ENCODE data around the gene XPA.

XPA gene

DNA sequence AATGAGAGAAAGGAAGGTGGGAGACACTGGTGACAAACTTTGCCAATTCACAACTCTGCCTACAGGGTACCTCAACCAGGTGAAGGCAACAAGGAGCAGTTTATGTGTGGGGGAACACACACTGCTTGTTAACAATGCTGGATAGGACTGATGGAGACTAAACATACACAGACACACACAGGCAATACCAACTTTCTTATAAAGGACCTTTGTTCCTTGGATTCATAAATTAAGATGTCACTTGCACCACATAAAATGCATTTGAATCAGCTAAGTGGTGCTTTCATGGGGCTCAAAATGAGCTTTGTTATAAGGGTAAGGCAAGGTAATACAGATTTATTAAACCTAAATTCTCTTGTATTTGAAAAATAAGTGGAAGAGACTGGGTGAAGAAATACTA is 68.0 kb downstream of the XPA start:
- Histone ChIP-seq H3K9me3 (ENCODE audit: control insufficient read depth, insufficient read depth, low read length) (no peaks in the 10 kb centered on the region), H3K27me3 (ENCODE audit: control insufficient read depth, insufficient read depth, low read length) (no peaks in the 10 kb centered on the region), H3K27ac (ENCODE audit: low read depth, low read length) (peak overlapping the region; percentile 40), H3K4me1 (ENCODE audit: control insufficient read depth, insufficient read depth, low read length) (peaks cover 14% of the 10 kb centered on the region), H3K36me3 (ENCODE audit: control insufficient read depth, insufficient read depth, low read length) (peaks cover 31% of the 10 kb centered on the region), H3K4me3 (ENCODE audit: low read depth, low read length) (no peak overlapping the region), H3K9ac (ENCODE audit: low read depth, low read length) (no peak overlapping the region)

DNA sequence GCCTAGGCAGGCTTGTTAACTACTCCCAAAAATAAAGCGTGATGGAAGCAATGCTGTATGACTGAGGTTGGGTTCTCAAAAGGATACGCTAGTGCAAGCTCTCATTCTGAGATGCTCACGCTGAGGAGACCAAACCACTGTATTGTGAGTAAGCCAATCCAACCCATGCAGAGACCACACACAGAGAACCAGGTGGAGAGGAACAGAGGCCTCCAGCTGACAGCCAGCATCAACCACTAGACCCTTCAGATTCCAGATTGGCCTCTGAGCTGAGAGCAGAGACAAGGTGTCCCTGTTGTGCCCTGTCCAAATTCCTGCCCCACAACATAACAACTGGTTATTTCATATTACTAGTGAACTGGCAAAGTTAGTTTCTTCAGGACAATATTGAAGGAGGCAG is 68.5 kb downstream of the XPA start:
- H3K4me3 ChIP-seq (ENCODE audit: low read depth, low read length) = no peak overlapping the region
- H3K27me3 ChIP-seq (ENCODE audit: control insufficient read depth, insufficient read depth, low read length) = no peaks in the 10 kb centered on the region
- peaks cover 4% of the 10 kb centered on the region; the same call in 1 of the 2 replicates for H3K9me3 ChIP-seq (ENCODE audit: control insufficient read depth, insufficient read depth, low read length)
- H3K27ac ChIP-seq (ENCODE audit: low read depth, low read length) = peak overlapping the region; percentile 40
- peaks cover 14% of the 10 kb centered on the region for H3K4me1 ChIP-seq (ENCODE audit: control insufficient read depth, insufficient read depth, low read length)
- peaks cover 36% of the 10 kb centered on the region for H3K36me3 ChIP-seq (ENCODE audit: control insufficient read depth, insufficient read depth, low read length)
- H3K9ac ChIP-seq (ENCODE audit: low read depth, low read length) = no peak overlapping the region

DNA sequence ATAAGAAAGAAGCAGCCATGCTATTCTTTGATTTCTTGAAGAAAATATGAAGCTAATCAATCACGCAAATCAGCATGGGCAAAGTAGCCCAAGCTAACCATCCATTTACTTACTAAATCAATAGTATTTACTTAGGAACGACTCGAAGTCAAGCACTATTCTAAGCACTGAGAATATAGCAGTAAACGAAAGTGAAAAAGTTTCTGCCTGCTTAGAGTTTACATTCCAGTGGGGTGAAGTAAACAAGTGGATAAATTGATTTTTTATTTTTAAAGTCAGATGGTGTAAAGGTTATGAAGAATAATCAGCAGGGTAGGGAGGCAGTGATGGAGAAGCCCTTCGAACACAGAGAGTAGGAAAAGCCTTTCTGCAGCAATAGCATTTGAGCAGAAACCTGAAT is 69.5 kb downstream of the XPA start:
- peaks cover 13% of the 10 kb centered on the region for H3K9me3 ChIP-seq (ENCODE audit: control insufficient read depth, insufficient read depth, low read length)
- H3K27ac ChIP-seq (ENCODE audit: low read depth, low read length) = no peak overlapping the region
- H3K27me3 ChIP-seq (ENCODE audit: control insufficient read depth, insufficient read depth, low read length) = no peaks in the 10 kb centered on the region
- H3K4me1 ChIP-seq (ENCODE audit: control insufficient read depth, insufficient read depth, low read length) = peaks cover 14% of the 10 kb centered on the region
- H3K9ac ChIP-seq (ENCODE audit: low read depth, low read length) = no peak overlapping the region
- no peak overlapping the region for H3K4me3 ChIP-seq (ENCODE audit: low read depth, low read length)
- H3K36me3 ChIP-seq (ENCODE audit: control insufficient read depth, insufficient read depth, low read length) = peaks cover 46% of the 10 kb centered on the region

DNA sequence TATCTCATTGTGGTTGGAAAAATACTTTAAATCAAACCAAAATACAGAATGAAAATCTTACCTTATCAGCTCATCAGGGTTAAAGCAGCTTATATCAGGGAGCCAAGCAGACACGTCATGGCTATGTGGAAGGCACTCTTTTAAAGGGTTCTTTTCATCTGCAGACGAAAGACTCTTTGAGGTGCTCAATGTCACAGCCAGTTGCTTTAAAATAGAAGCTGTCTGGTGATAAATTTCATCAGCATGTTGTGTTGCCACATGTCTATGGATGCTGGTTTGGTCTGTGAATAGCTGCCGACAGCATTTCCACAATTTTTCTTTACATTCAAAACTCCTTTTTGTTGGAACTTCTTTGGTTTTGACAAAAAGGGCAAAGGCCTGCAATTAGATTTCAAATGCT is 71.5 kb downstream of the XPA start:
- no peaks in the 10 kb centered on the region for H3K27me3 ChIP-seq (ENCODE audit: control insufficient read depth, insufficient read depth, low read length)
- peaks cover 60% of the 10 kb centered on the region for H3K36me3 ChIP-seq (ENCODE audit: control insufficient read depth, insufficient read depth, low read length)
- H3K9me3 ChIP-seq (ENCODE audit: control insufficient read depth, insufficient read depth, low read length) = peaks cover 28% of the 10 kb centered on the region
- no peak overlapping the region for H3K27ac ChIP-seq (ENCODE audit: low read depth, low read length)
- H3K4me1 ChIP-seq (ENCODE audit: control insufficient read depth, insufficient read depth, low read length) = peaks cover 6% of the 10 kb centered on the region; the same call in 1 of the 2 replicates
- no peak overlapping the region for H3K4me3 ChIP-seq (ENCODE audit: low read depth, low read length)
- H3K9ac ChIP-seq (ENCODE audit: low read depth, low read length) = no peak overlapping the region
